Fibroblast of skin of left biceps (primary cell): Measurements from ENCODE around the gene TSKU.
"Not testable (repeated sequence)": the region's sequence is repeated elsewhere in the genome, so short reads cannot be mapped to it uniquely, and the experiment has no call there.

Source experiments
- DNase-seq, 2 experiments: peaks; one replicate each; pipeline ENCODE4 v3.0.0-alpha.2; 2013; ENCODE audit warnings: low read depth in 2 of 2

Gene TSKU

GRCh38 chr11:76824980-76825725 lies 42.0 kb downstream of the TSKU start:
- no peak for DNase-seq

GRCh38 chr11:76825726-76826396 lies 42.7 kb downstream of the TSKU start:
- DNase-seq: no peak

GRCh38 chr11:76826508-76826907 lies 43.4 kb downstream of the TSKU start:
- not testable (repeated sequence) for DNase-seq

- not testable (repeated sequence) for DNase-seq
Measured at GRCh38 chr11:76827005-76827404, 43.8 kb downstream of the TSKU start.

GRCh38 chr11:76830639-76831327 lies 47.6 kb downstream of the TSKU start:
- peak; percentile 34 to 42 for DNase-seq

- DNase-seq: no peak
Measured at GRCh38 chr11:76831686-76832310, 48.6 kb downstream of the TSKU start.

GRCh38 chr11:76832361-76832760 lies 49.2 kb downstream of the TSKU start:
- no peak for DNase-seq

- DNase-seq: no peak
Measured at GRCh38 chr11:76834151-76834550, 51.0 kb downstream of the TSKU start.

- DNase-seq: no peak
Measured at GRCh38 chr11:76835036-76835435, 51.9 kb downstream of the TSKU start.

- no peak for DNase-seq
Measured at GRCh38 chr11:76835928-76836612, 52.9 kb downstream of the TSKU start.

- DNase-seq: no peak
Measured at GRCh38 chr11:76836613-76837291, 53.6 kb downstream of the TSKU start.

- DNase-seq: no peak
Measured at GRCh38 chr11:76837696-76838677, 54.8 kb downstream of the TSKU start.

GRCh38 chr11:76838678-76839068 lies 55.5 kb downstream of the TSKU start:
- no peak for DNase-seq

GRCh38 chr11:76839311-76839710 lies 56.2 kb downstream of the TSKU start:
- DNase-seq: no peak

GRCh38 chr11:76841923-76842452 lies 58.8 kb downstream of the TSKU start:
- DNase-seq: no peak

GRCh38 chr11:76843907-76844306 lies 60.8 kb downstream of the TSKU start:
- DNase-seq: no peak

- DNase-seq: no peak
Measured at GRCh38 chr11:76844511-76844910, 61.4 kb downstream of the TSKU start.

- DNase-seq: no peak
Measured at GRCh38 chr11:76845069-76845468, 61.9 kb downstream of the TSKU start.

GRCh38 chr11:76846441-76846840 lies 63.3 kb downstream of the TSKU start:
- no peak for DNase-seq
